GM12874 (cell line): ENCODE data around the gene VAT1L.
A peak's percentile ranks its signal among the peaks of the same experiment; 100 is the strongest.

Source experiments
- TF ChIP-seq, protein P1 (sequence below): IDR thresholded peaks from 2 replicates; pipeline ENCODE4 v1.5.1; 2011; ENCODE audit warnings: low read depth, mild to moderate bottlenecking, control low read depth, low read length, moderate library complexity; ENCODE audit not compliant: insufficient read depth

VAT1L gene

DNA sequence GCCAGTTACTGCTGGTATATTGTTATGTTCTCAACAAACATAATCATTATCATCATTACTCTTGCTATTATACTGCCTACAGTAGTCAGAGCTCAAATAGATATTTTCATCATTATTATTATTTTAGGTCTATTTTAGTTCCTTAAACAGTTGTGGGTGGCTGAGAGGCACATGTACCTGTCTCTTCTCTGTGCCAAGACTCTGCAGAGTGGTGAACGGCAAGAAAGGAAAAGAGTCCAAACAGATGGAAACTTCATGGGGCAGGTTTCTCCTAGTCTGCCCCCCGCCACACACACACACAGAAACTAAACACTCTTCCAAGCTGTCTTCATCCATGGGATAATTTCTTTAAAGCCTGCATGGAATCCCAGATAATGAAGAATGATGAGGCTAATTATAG lies 156.3 kb downstream of the VAT1L start:
- TF ChIP-seq, protein P1, sequence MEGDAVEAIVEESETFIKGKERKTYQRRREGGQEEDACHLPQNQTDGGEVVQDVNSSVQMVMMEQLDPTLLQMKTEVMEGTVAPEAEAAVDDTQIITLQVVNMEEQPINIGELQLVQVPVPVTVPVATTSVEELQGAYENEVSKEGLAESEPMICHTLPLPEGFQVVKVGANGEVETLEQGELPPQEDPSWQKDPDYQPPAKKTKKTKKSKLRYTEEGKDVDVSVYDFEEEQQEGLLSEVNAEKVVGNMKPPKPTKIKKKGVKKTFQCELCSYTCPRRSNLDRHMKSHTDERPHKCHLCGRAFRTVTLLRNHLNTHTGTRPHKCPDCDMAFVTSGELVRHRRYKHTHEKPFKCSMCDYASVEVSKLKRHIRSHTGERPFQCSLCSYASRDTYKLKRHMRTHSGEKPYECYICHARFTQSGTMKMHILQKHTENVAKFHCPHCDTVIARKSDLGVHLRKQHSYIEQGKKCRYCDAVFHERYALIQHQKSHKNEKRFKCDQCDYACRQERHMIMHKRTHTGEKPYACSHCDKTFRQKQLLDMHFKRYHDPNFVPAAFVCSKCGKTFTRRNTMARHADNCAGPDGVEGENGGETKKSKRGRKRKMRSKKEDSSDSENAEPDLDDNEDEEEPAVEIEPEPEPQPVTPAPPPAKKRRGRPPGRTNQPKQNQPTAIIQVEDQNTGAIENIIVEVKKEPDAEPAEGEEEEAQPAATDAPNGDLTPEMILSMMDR: no peak

DNA sequence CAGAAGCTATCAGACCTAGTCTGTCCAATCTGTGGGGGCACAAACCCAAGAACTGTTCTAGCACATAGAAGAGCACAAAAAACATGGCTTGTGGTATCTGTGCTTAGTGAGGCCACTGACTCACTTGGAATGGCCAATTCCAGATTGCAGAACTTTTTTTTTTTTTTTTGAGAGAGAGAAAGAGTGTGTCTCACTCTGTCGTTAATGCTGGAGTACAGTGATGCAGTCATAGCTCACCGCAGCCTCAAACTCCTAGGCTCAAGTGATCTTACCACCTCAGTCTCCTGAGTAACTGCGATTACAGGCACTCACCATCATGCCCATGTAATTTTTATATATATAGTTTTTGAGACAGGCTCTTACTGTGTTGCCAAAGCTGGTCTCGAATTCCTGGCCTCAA lies 156.8 kb downstream of the VAT1L start:
- TF ChIP-seq, protein P1: no peak

- TF ChIP-seq, protein P1: no peak
Measured at GRCh38 chr16:77946823-77947222, 158.5 kb downstream of the VAT1L start.

GRCh38 chr16:77948835-77949234 lies 160.5 kb downstream of the VAT1L start:
- TF ChIP-seq, protein P1: no peak

DNA sequence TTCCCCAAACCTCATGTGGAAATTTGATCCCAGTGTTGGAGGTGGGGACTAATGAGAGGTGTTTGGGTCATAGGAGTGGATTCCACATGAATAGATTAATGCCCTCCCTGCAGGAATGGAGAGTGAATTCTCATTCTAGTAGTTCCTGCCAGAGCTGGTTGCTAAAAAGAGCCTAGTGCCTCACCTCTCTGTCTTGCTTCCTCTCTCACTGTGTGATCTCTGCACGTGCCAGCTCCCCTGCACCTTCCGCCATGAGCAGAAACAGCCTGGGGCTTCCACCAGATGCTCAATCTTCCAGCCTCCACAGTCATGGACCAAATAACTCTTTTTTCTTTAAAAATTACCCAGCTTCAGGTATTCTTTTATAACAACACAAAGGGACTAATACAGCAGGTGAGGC lies 161.1 kb downstream of the VAT1L start:
- TF ChIP-seq, protein P1: no peak

DNA sequence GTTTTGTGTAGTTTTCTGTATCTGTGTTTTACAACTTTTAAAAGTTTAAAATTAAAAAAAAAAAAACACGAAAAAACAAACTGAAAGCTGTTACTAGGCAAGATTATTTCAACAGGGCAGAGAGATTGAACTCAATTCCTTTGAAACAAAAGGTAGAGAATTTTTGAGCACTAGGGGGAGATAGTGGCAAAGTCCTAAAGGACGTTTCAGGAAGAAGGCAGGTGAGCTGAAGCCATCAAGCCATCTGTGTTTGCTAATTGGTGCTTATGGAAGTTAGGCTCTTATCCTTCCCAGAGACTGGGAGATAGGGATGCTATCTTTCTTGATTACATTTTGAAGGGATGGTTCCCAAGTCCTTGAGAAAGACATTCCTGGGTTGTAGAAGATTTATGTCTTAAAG lies 163.4 kb downstream of the VAT1L start:
- TF ChIP-seq, protein P1: peak; percentile 44; the same call in 1 of the 2 replicates

DNA sequence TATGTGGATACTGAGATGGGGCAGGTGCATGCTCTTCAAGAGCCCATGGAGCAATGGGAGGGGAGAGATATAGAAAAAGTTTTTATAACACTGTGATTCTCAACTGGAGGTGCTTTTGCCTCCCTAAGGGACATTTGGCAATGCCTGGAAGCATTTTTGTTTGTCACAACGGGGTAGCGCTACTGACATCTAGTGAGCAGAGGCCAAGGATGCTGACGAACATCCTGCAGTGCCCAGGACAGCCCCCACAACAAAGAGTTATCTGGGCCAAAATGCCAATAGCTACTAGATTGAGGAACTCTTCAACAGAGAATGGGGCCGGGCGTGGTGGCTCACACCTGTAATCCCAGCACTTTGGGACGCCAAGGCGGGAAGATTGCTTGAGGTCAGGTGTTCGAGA lies 166.8 kb downstream of the VAT1L start:
- TF ChIP-seq, protein P1: no peak

GRCh38 chr16:77956231-77956630 lies 167.9 kb downstream of the VAT1L start:
- TF ChIP-seq, protein P1: no peak
